DMS153 (cell line): Measurements from ENCODE around the gene RARS1.
"Not testable (repeated sequence)": the region's sequence is repeated elsewhere in the genome, so short reads cannot be mapped to it uniquely, and the experiment has no call there.

Experiments
- DNase-seq: peaks from one replicate; lab custom pipeline; 2025; lab: John Stamatoyannopoulos, UW

The RARS1 gene

GRCh38 chr5:168481330-168481788 lies 4.9 kb upstream of the RARS1 start:
- no peak for DNase-seq

- no peak for DNase-seq
Observed at GRCh38 chr5:168482361-168482760, 3.9 kb upstream of the RARS1 start.

GRCh38 chr5:168489059-168489458 lies 2.8 kb downstream of the RARS1 start:
- no peak for DNase-seq

GRCh38 chr5:168494057-168494555 lies 7.8 kb downstream of the RARS1 start:
- no peak for DNase-seq

GRCh38 chr5:168502563-168503237 lies 16.4 kb downstream of the RARS1 start:
- no peak for DNase-seq

- DNase-seq, result no peak
Observed at GRCh38 chr5:168513861-168514428, 27.7 kb downstream of the RARS1 start.

GRCh38 chr5:168525856-168526255 lies 39.6 kb downstream of the RARS1 start:
- no peak for DNase-seq

GRCh38 chr5:168527756-168528295 lies 41.6 kb downstream of the RARS1 start:
- no peak for DNase-seq

- DNase-seq, result no peak
Observed at GRCh38 chr5:168528521-168529373, 42.5 kb downstream of the RARS1 start, which contains the start of gene FBLL1. Gene FBLL1, plus strand, starts transcription at chr5:168529305. Its CDS starts 200 bp downstream, at chr5:168529505.

GRCh38 chr5:168529374-168530234 lies 43.3 kb downstream of the RARS1 start:
- no peak for DNase-seq

- DNase-seq, result no peak
Observed at GRCh38 chr5:168530621-168531150, 44.4 kb downstream of the RARS1 start.

- no peak for DNase-seq
Observed at GRCh38 chr5:168531191-168531590, 44.9 kb downstream of the RARS1 start.

GRCh38 chr5:168531987-168532864 lies 46.0 kb downstream of the RARS1 start:
- DNase-seq, result no peak

GRCh38 chr5:168534351-168534750 lies 48.1 kb downstream of the RARS1 start:
- not testable (repeated sequence) for DNase-seq

GRCh38 chr5:168537176-168537575 lies 50.9 kb downstream of the RARS1 start:
- DNase-seq, result no peak

GRCh38 chr5:168549554-168549953 lies 63.3 kb downstream of the RARS1 start:
- no peak for DNase-seq

GRCh38 chr5:168550656-168551055 lies 64.4 kb downstream of the RARS1 start:
- DNase-seq, result no peak

- no peak for DNase-seq
Observed at GRCh38 chr5:168552146-168552545, 65.9 kb downstream of the RARS1 start.

- no peak for DNase-seq
Observed at GRCh38 chr5:168553377-168554130, 67.3 kb downstream of the RARS1 start.
